K562 (cell line): ENCODE results near the gene MICU1. TPM values are rescaled to one million over a fixed set of nuclear protein-coding genes. Genes with fewer than 3 reads are reported as not detected.

Experiments
- ETV6 ChIP-seq, 3 experiments: fragments of 150-350 bp in 1 of 3; sonication (generic) in 1 of 3; formaldehyde crosslinking in 1 of 3; IDR thresholded peaks; 2 replicates each; pipeline versions ENCODE4 v1.6.1 to v1.8.0; 2014 to 2022; ENCODE audit warnings: borderline replicate concordance in 2 of 3, low read depth in 2 of 3, antibody characterized with exemption in 1 of 3, low read length in 1 of 3, mild to moderate bottlenecking in 1 of 3, missing genetic modification reagents in 1 of 3
- HDAC8 ChIP-seq: fragments of 450-650 bp; IDR thresholded peaks from 2 replicates; pipeline ENCODE4 v1.6.1; 2016; ENCODE audit warnings: mild to moderate bottlenecking, missing genetic modification characterization, moderate library complexity, missing compliant biosample characterization
- HIVEP1 ChIP-seq: fragments of 250-450 bp; sonication (Bioruptor Pico); IDR thresholded peaks from 2 replicates; pipeline ENCODE4 v1.4.0; 2020; ENCODE audit warnings: mild to moderate bottlenecking
- HNRNPH1 ChIP-seq: fragments of 200-400 bp; formaldehyde crosslinking; optimal IDR thresholded peaks from 2 replicates; pipeline ENCODE3; 2017; ENCODE audit warnings: low read depth, mild to moderate bottlenecking, low read length, moderate library complexity
- LARP7 ChIP-seq: fragments of 450-650 bp; IDR thresholded peaks from 2 replicates; pipeline ENCODE4 v1.6.1; 2016
- NR4A1 ChIP-seq, 2 experiments: fragments of 250-450 bp in 1 of 2; fragments of 450-650 bp in 1 of 2; sonication (Bioruptor Pico) in 1 of 2; IDR thresholded peaks; 2 replicates each; pipeline versions ENCODE4 v1.4.0 to v1.6.1; 2016 to 2020; ENCODE audit warnings: mild to moderate bottlenecking in 2 of 2, missing compliant biosample characterization in 1 of 2, missing genetic modification characterization in 1 of 2, moderate library complexity in 1 of 2
- SAP30 ChIP-seq: fragments of 200-600 bp; sonication (generic); IDR thresholded peaks from 2 replicates; pipeline ENCODE4 v1.6.1; 2012; ENCODE audit warnings: borderline replicate concordance, low read depth, mild to moderate bottlenecking, moderate library complexity, low read length, control low read depth, inconsistent platforms; ENCODE audit not compliant: insufficient read depth, poor library complexity, severe bottlenecking
- ZNF146 ChIP-seq: IDR thresholded peaks from one replicate; pipeline ENCODE4 v1.6.1; 2018; ENCODE audit warnings: missing compliant biosample characterization; ENCODE audit not compliant: unreplicated experiment
- polyA plus RNA-seq, 8 experiments: library from polyadenylated mRNA; depleted of rRNA in 4 of 8; stranded (reverse) in 5 of 8; unstranded in 3 of 8; fragments of >200 nt; fragmentation: Nextera tagmentation in 2 of 8; fragmentation: Illumina TruSeq in 1 of 8; extraction: Ambion mirVana in 2 of 8; extraction: Trizol in 1 of 8; gene quantifications; 2 replicates each; pipeline versions ENCODE4 v1.2.1 to v1.2.3, GENCODE V29; 2011 to 2014; ENCODE audit warnings: inconsistent platforms in 1 of 8, missing spikeins in 1 of 8
- total RNA-seq, 7 experiments: library from RNA; depleted of rRNA in 6 of 7; stranded (reverse); fragments of >200 nt in 6 of 7; fragmentation: Illumina TruSeq in 2 of 7; extraction: Trizol in 2 of 7; gene quantifications; 2 replicates each; pipeline versions ENCODE4 v1.2.1 to v1.2.3, GENCODE V29; 2011 to 2021; ENCODE audit warnings: low replicate concordance in 1 of 7
- TF ChIP-seq, protein P1 (sequence below): sonication (generic); formaldehyde crosslinking; IDR thresholded peaks from 2 replicates; pipeline ENCODE4 v1.8.1; 2023; ENCODE audit warnings: missing genetic modification reagents, mild to moderate bottlenecking, borderline replicate concordance
- TF ChIP-seq, protein P2 (sequence below): fragments of 250-450 bp; sonication (Bioruptor Pico); IDR thresholded peaks from 2 replicates; pipeline ENCODE4 v1.8.0; 2021; ENCODE audit warnings: moderate library complexity, mild to moderate bottlenecking, inconsistent platforms
- TF ChIP-seq, protein P3 (sequence below): fragments of 200-800 bp; sonication (Bioruptor generic); IDR thresholded peaks from 2 replicates; pipeline ENCODE4 v1.6.1; 2017; ENCODE audit warnings: missing genetic modification characterization, missing compliant biosample characterization
- TF ChIP-seq, protein P4 (sequence below): fragments of 450-650 bp; IDR thresholded peaks from 2 replicates; pipeline ENCODE4 v1.6.1; 2016; ENCODE audit warnings: mild to moderate bottlenecking
- TF ChIP-seq, protein P5 (sequence below), 3 experiments: fragments of 200-800 bp in 1 of 3; sonication (Bioruptor generic) in 1 of 3; sonication (generic) in 1 of 3; formaldehyde crosslinking in 1 of 3; IDR thresholded peaks; 2 replicates each; pipeline versions ENCODE4 v1.6.1 to v1.8.0; 2016 to 2022; ENCODE audit warnings: mild to moderate bottlenecking in 2 of 3, missing compliant biosample characterization in 2 of 3, missing genetic modification characterization in 2 of 3, missing genetic modification reagents in 1 of 3

Gene MICU1
- total and polyA plus RNA-seq, 9 of the 15 experiments (the other 6 are each of a cell fraction or from before 2014, with no cell fraction given): 29.3 to 76.8 (median 48.4) TPM

DNA sequence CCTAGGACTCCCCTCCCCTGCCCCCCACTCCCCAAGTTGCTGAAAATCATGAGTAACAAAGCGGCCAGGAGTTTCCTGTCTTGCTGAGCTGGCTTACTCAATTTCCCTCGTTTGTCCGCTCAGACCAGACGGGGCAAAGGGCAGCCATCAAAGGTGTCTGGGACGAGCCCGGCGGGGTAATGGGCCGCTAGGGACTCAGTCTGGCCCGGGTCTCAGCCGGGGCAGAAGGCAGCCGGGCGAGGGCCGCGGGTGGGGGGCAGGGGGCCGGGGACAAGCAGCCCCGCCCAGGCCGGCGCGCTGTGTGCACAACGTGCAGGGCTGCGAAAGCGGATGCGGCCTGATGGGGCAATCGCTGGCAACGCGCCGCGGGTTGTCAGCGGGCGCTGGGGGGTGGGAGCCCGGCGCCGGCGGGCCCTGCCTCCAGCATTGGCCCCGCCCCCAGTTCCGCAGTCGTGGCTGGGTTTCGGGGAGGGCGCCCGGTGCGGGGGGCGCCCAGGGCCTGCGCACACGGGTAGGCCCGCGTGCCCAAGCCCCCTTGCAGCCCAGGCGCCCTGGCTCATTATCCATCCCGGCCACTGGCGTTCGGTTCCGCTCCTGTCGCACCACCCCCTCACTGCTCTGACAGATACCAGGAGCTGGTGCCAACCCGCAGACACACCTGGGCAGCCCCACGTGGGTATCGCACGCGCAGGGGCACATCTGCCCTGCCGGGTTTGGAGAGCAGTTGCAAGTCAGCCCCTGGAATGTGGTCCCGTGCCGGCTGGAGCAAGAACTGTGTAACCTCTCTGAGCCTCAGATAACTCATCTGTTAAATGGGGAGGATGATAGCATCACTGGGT is 306.2 kb downstream of the MICU1 start (continued):
- TF ChIP-seq, protein P1, sequence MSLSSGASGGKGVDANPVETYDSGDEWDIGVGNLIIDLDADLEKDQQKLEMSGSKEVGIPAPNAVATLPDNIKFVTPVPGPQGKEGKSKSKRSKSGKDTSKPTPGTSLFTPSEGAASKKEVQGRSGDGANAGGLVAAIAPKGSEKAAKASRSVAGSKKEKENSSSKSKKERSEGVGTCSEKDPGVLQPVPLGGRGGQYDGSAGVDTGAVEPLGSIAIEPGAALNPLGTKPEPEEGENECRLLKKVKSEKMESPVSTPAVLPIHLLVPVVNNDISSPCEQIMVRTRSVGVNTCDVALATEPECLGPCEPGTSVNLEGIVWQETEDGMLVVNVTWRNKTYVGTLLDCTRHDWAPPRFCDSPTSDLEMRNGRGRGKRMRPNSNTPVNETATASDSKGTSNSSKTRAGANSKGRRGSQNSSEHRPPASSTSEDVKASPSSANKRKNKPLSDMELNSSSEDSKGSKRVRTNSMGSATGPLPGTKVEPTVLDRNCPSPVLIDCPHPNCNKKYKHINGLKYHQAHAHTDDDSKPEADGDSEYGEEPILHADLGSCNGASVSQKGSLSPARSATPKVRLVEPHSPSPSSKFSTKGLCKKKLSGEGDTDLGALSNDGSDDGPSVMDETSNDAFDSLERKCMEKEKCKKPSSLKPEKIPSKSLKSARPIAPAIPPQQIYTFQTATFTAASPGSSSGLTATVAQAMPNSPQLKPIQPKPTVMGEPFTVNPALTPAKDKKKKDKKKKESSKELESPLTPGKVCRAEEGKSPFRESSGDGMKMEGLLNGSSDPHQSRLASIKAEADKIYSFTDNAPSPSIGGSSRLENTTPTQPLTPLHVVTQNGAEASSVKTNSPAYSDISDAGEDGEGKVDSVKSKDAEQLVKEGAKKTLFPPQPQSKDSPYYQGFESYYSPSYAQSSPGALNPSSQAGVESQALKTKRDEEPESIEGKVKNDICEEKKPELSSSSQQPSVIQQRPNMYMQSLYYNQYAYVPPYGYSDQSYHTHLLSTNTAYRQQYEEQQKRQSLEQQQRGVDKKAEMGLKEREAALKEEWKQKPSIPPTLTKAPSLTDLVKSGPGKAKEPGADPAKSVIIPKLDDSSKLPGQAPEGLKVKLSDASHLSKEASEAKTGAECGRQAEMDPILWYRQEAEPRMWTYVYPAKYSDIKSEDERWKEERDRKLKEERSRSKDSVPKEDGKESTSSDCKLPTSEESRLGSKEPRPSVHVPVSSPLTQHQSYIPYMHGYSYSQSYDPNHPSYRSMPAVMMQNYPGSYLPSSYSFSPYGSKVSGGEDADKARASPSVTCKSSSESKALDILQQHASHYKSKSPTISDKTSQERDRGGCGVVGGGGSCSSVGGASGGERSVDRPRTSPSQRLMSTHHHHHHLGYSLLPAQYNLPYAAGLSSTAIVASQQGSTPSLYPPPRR: no peak
- TF ChIP-seq LARP7 (no peak), HIVEP1 (CRISPR knock-in tag) (0 out of 2 replicates have a peak, but pooled peaks have one; percentile 71), NR4A1 (CRISPR knock-in tag; IDR thresholded peaks at IDR 0.05) (no peak; the same call in 1 of the 2 replicates), NR4A1 (tag; IDR thresholded peaks at IDR 0.05) (peak; percentile 84), HDAC8 (tag) (0 out of 2 replicates have a peak, but pooled peaks have one; percentile 70), ZNF146 (CRISPR knock-in tag) (no peak), HNRNPH1 (no peak), ETV6 (IDR thresholded peaks at IDR 0.05; ENCODE audit: borderline replicate concordance in 1 of 2, low read depth in 2 of 2, low read length in 1 of 2) (no peak), ETV6 (CRISPR knock-in tag; IDR thresholded peaks at IDR 0.05; ENCODE audit: borderline replicate concordance) (no peak), SAP30 (no peak)
- TF ChIP-seq, protein P2, sequence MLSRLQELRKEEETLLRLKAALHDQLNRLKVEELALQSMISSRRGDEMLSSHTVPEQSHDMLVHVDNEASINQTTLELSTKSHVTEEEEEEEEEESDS (CRISPR knock-in tag): 0 out of 2 replicates have a peak, but pooled peaks have one; percentile 9
- TF ChIP-seq, protein P3, sequence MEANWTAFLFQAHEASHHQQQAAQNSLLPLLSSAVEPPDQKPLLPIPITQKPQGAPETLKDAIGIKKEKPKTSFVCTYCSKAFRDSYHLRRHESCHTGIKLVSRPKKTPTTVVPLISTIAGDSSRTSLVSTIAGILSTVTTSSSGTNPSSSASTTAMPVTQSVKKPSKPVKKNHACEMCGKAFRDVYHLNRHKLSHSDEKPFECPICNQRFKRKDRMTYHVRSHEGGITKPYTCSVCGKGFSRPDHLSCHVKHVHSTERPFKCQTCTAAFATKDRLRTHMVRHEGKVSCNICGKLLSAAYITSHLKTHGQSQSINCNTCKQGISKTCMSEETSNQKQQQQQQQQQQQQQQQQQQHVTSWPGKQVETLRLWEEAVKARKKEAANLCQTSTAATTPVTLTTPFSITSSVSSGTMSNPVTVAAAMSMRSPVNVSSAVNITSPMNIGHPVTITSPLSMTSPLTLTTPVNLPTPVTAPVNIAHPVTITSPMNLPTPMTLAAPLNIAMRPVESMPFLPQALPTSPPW (CRISPR knock-in tag): no peak
- TF ChIP-seq, protein P4, sequence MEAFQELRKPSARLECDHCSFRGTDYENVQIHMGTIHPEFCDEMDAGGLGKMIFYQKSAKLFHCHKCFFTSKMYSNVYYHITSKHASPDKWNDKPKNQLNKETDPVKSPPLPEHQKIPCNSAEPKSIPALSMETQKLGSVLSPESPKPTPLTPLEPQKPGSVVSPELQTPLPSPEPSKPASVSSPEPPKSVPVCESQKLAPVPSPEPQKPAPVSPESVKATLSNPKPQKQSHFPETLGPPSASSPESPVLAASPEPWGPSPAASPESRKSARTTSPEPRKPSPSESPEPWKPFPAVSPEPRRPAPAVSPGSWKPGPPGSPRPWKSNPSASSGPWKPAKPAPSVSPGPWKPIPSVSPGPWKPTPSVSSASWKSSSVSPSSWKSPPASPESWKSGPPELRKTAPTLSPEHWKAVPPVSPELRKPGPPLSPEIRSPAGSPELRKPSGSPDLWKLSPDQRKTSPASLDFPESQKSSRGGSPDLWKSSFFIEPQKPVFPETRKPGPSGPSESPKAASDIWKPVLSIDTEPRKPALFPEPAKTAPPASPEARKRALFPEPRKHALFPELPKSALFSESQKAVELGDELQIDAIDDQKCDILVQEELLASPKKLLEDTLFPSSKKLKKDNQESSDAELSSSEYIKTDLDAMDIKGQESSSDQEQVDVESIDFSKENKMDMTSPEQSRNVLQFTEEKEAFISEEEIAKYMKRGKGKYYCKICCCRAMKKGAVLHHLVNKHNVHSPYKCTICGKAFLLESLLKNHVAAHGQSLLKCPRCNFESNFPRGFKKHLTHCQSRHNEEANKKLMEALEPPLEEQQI: no peak
- TF ChIP-seq, protein P5, sequence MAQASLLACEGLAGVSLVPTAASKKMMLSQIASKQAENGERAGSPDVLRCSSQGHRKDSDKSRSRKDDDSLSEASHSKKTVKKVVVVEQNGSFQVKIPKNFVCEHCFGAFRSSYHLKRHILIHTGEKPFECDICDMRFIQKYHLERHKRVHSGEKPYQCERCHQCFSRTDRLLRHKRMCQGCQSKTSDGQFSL (CRISPR knock-in tag; IDR thresholded peaks at IDR 0.05): no peak
- TF ChIP-seq, protein P5 (tag; IDR thresholded peaks at IDR 0.05): no peak
